MM.1S (cell line): ENCODE measurements around the gene FKBP15.

Source experiments
- DNase-seq: peaks from one replicate; pipeline ENCODE4 v3.0.0-alpha.2; 2015
- H2AFZ ChIP-seq: fragments of 300-600 bp; sonication (generic); 2 replicates; pipeline ENCODE4 v1.6.0; 2016; ENCODE audit warnings: antibody characterized with exemption, low read length
- H3F3A ChIP-seq: fragments of 300-600 bp; sonication (generic); 2 replicates; pipeline ENCODE4 v1.6.1; 2016; ENCODE audit warnings: mild to moderate bottlenecking, antibody characterized with exemption, low read length, moderate library complexity, mixed read lengths; ENCODE audit not compliant: insufficient read depth
- H3K27ac ChIP-seq: fragments of 300-600 bp; sonication (generic); 2 replicates; pipeline ENCODE4 v1.5.1; 2016; ENCODE audit warnings: mild to moderate bottlenecking, low read length
- H3K27me3 ChIP-seq: fragments of 300-600 bp; sonication (generic); replicated peaks from 2 replicates; pipeline ENCODE4 v1.6.0; 2016; ENCODE audit warnings: low read length; ENCODE audit not compliant: insufficient read depth
- H3K36me3 ChIP-seq: fragments of 300-600 bp; sonication (generic); replicated peaks from 2 replicates; pipeline ENCODE4 v1.6.1; 2016; ENCODE audit warnings: mild to moderate bottlenecking, low read length, mixed read lengths; ENCODE audit not compliant: insufficient read depth
- H3K4me1 ChIP-seq: fragments of 300-600 bp; sonication (generic); 2 replicates; pipeline ENCODE4 v1.6.1; 2016; ENCODE audit warnings: low read length, mixed read lengths
- H3K4me2 ChIP-seq: fragments of 300-600 bp; sonication (generic); 2 replicates; pipeline ENCODE4 v1.6.0; 2016; ENCODE audit warnings: low read depth, low read length
- H3K4me3 ChIP-seq: fragments of 300-600 bp; sonication (generic); 2 replicates; pipeline ENCODE4 v1.5.1; 2016; ENCODE audit warnings: low read length, mixed read lengths
- H3K79me2 ChIP-seq: fragments of 300-600 bp; sonication (generic); 2 replicates; pipeline ENCODE4 v1.6.1; 2016; ENCODE audit warnings: mixed run types, low read length, mixed read lengths
- H3K9ac ChIP-seq: fragments of 300-600 bp; sonication (generic); 2 replicates; pipeline ENCODE4 v1.6.1; 2016; ENCODE audit warnings: low read length, mixed read lengths
- H3K9me2 ChIP-seq: fragments of 300-600 bp; sonication (generic); replicated peaks from 2 replicates; pipeline ENCODE4 v1.6.1; 2016; ENCODE audit warnings: mild to moderate bottlenecking, low read length, mixed read lengths; ENCODE audit not compliant: insufficient read depth
- H3K9me3 ChIP-seq: fragments of 300-600 bp; sonication (generic); replicated peaks from 2 replicates; pipeline ENCODE4 v1.6.1; 2016; ENCODE audit warnings: mild to moderate bottlenecking, low read length, mixed read lengths; ENCODE audit not compliant: insufficient read depth
- H4K20me1 ChIP-seq: fragments of 300-600 bp; sonication (generic); 2 replicates; pipeline ENCODE4 v1.6.1; 2016; ENCODE audit warnings: mild to moderate bottlenecking, low read length, moderate library complexity, mixed read lengths; ENCODE audit not compliant: insufficient read depth
- CTCF ChIP-seq: fragments of 300-600 bp; sonication (generic); IDR thresholded peaks from 2 replicates; pipeline ENCODE4 v1.5.1; 2016; ENCODE audit warnings: antibody characterized with exemption, low read length, mixed read lengths
- EZH2 ChIP-seq: fragments of 300-600 bp; sonication (generic); optimal IDR thresholded peaks from 2 replicates; pipeline ENCODE3; 2017; ENCODE audit warnings: low read depth, mild to moderate bottlenecking, antibody characterized with exemption, low read length, mixed read lengths
- EZH2phosphoT487 ChIP-seq: fragments of 300-600 bp; sonication (generic); IDR thresholded peaks from 2 replicates; pipeline ENCODE4 v1.6.1; 2018; ENCODE audit warnings: antibody characterized with exemption, low read length

FKBP15 gene

GRCh38 chr9:113131689-113132151 lies 89.4 kb downstream of the FKBP15 start:
- peaks cover 21% of the 10 kb centered on the region for H3K4me1 ChIP-seq
- H3K27me3 ChIP-seq: no peaks in the 10 kb centered on the region
- H3K4me2 ChIP-seq: peak overlapping the region; percentile 82

GRCh38 chr9:113129884-113130283 lies 91.2 kb downstream of the FKBP15 start:
- H3K9ac ChIP-seq: no peak overlapping the region
- TF ChIP-seq EZH2 (no peak), CTCF (no peak), EZH2phosphoT487 (no peak)
- H3K9me2 ChIP-seq: no peaks in the 10 kb centered on the region
- H3K79me2 ChIP-seq: no peaks in the 10 kb centered on the region
- H3K9me3 ChIP-seq: no peaks in the 10 kb centered on the region
- no peak overlapping the region for H3K27ac ChIP-seq
- H3K4me2 ChIP-seq: no peak overlapping the region
- H3K27me3 ChIP-seq: no peaks in the 10 kb centered on the region
- no peak for DNase-seq
- no peak overlapping the region for H3K4me3 ChIP-seq
- H3K4me1 ChIP-seq: peaks cover 21% of the 10 kb centered on the region
- H2AFZ ChIP-seq: no peak overlapping the region
- H4K20me1 ChIP-seq: no peaks in the 10 kb centered on the region
- no peaks in the 10 kb centered on the region for H3K36me3 ChIP-seq
- H3F3A ChIP-seq: peaks cover 5% of the 10 kb centered on the region; the same call in 1 of the 2 replicates

More at GRCh38 chr9:113131689-113132151, 89.4 kb downstream of the FKBP15 start:
- Histone ChIP-seq H3K9me3 (no peaks in the 10 kb centered on the region), H3K79me2 (no peaks in the 10 kb centered on the region), H3K27ac (no peak overlapping the region), H2AFZ (no peak overlapping the region), H4K20me1 (no peaks in the 10 kb centered on the region), H3K9ac (no peak overlapping the region), H3K9me2 (no peaks in the 10 kb centered on the region), H3K4me3 (peak overlapping the region; percentile 7; the same call in 1 of the 2 replicates), H3K36me3 (no peaks in the 10 kb centered on the region), H3F3A (peaks cover 5% of the 10 kb centered on the region; the same call in 1 of the 2 replicates)
- DNase-seq: peak; percentile 76
- no peak for TF ChIP-seq CTCF

- no peak overlapping the region for H2AFZ ChIP-seq
- no peak for DNase-seq
- H3K4me3 ChIP-seq: no peak overlapping the region
- no peak overlapping the region for H3K9ac ChIP-seq
- no peak overlapping the region for H3K4me2 ChIP-seq
- no peaks in the 10 kb centered on the region for H3K27me3 ChIP-seq
- peaks cover 5% of the 10 kb centered on the region; the same call in 1 of the 2 replicates for H3F3A ChIP-seq
- peaks cover 21% of the 10 kb centered on the region for H3K4me1 ChIP-seq
- TF ChIP-seq EZH2 (no peak), CTCF (no peak), EZH2phosphoT487 (no peak)
- no peaks in the 10 kb centered on the region for H3K36me3 ChIP-seq
- no peaks in the 10 kb centered on the region for H3K9me2 ChIP-seq
- no peak overlapping the region for H3K27ac ChIP-seq
- no peaks in the 10 kb centered on the region for H3K9me3 ChIP-seq
- no peaks in the 10 kb centered on the region for H3K79me2 ChIP-seq
- no peaks in the 10 kb centered on the region for H4K20me1 ChIP-seq
Observed at GRCh38 chr9:113129466-113129865, 91.6 kb downstream of the FKBP15 start.
